SK-N-SH (cell line): ENCODE results near the gene SOX18. TPM values are rescaled to one million over a fixed set of nuclear protein-coding genes. Genes with fewer than 3 reads are reported as not detected.

Experiments used
- CTCF ChIA-PET: fragments of 300-600, 350-600 bp; formaldehyde crosslinking; extraction: SDS; loops from one replicate; lab custom pipeline; 2021; lab: Yijun Ruan, JAX
- POLR2A ChIA-PET: fragments of 350-600 bp; sonication (Branson Sonifier 250); formaldehyde crosslinking; extraction: SDS; loops from one replicate; lab custom pipeline; 2020; ENCODE audit warnings: antibody characterized with exemption, inconsistent platforms; lab: Yijun Ruan, JAX
- DNase-seq: peaks from one replicate; pipeline ENCODE4 v3.0.0; 2012
- H2AFZ ChIP-seq: fragments of 200-600 bp; sonication (generic); 2 replicates; pipeline ENCODE4 v1.8.1; 2016; ENCODE audit warnings: antibody characterized with exemption, mild to moderate bottlenecking, low read depth
- H3F3A ChIP-seq: fragments of 200-600 bp; sonication (generic); replicated peaks from 2 replicates; pipeline ENCODE3; 2016; ENCODE audit warnings: antibody characterized with exemption, mild to moderate bottlenecking; ENCODE audit not compliant: insufficient read depth
- H3K27ac ChIP-seq, 2 experiments: fragments of 200-500 bp in 1 of 2; fragments of 200-600 bp in 1 of 2; sonication (Bioruptor generic) in 1 of 2; sonication (generic), shearing (Covaris generic) in 1 of 2; 2 replicates each; pipeline versions ENCODE4 v1.5.1 to v1.6.1; 2014 to 2016; ENCODE audit warnings: low read depth in 2 of 2, inconsistent platforms in 1 of 2, low read length in 1 of 2, mild to moderate bottlenecking in 1 of 2, mixed read lengths in 1 of 2
- H3K27me3 ChIP-seq: fragments of 200-600 bp; sonication (generic), shearing (Covaris generic); 2 replicates; pipeline ENCODE4 v1.6.1; 2016; ENCODE audit warnings: mixed run types; ENCODE audit not compliant: insufficient read depth
- H3K36me3 ChIP-seq, 2 experiments: fragments of 200-500 bp in 1 of 2; fragments of 200-600 bp in 1 of 2; sonication (Bioruptor generic) in 1 of 2; sonication (generic) in 1 of 2; replicated peaks in 1 of 2; 2 replicates each; pipeline versions ENCODE3 to v1.5.1; 2014 to 2016; ENCODE audit warnings: low read length in 1 of 2, mild to moderate bottlenecking in 1 of 2; ENCODE audit not compliant: insufficient read depth in 2 of 2, control insufficient read depth in 1 of 2
- H3K4me1 ChIP-seq, 2 experiments: fragments of 200-500 bp in 1 of 2; fragments of 200-600 bp in 1 of 2; sonication (Bioruptor generic) in 1 of 2; sonication (generic), shearing (Covaris generic) in 1 of 2; 2 replicates each; pipeline versions ENCODE4 v1.5.1 to v1.6.1; 2014 to 2016; ENCODE audit warnings: low read depth in 1 of 2, low read length in 1 of 2, mixed run types in 1 of 2; ENCODE audit not compliant: insufficient read depth in 2 of 2, control insufficient read depth in 1 of 2
- H3K4me2 ChIP-seq: fragments of 200-600 bp; sonication (generic), shearing (Covaris generic); 2 replicates; pipeline ENCODE4 v1.6.1; 2017; ENCODE audit warnings: mixed run types
- H3K4me3 ChIP-seq, 2 experiments: fragments of 200-500 bp in 1 of 2; fragments of 200-600 bp in 1 of 2; sonication (Bioruptor generic) in 1 of 2; sonication (generic), shearing (Covaris generic) in 1 of 2; 2 replicates each; pipeline versions ENCODE4 v1.5.1 to v1.8.1; 2014 to 2016; ENCODE audit warnings: low read depth in 2 of 2, inconsistent platforms in 1 of 2, low read length in 1 of 2, mild to moderate bottlenecking in 1 of 2, mixed read lengths in 1 of 2, moderate library complexity in 1 of 2
- H3K79me2 ChIP-seq: fragments of 200-600 bp; sonication (generic); 2 replicates; pipeline ENCODE4 v1.8.1; 2017; ENCODE audit warnings: mild to moderate bottlenecking; ENCODE audit not compliant: insufficient read depth
- H3K9ac ChIP-seq: fragments of 200-600 bp; sonication (generic); 2 replicates; pipeline ENCODE4 v1.6.1; 2017; ENCODE audit warnings: mixed run types
- H3K9me2 ChIP-seq: fragments of 200-600 bp; sonication (generic); 2 replicates; pipeline ENCODE4 v1.6.1; 2017; ENCODE audit warnings: mixed run types
- H3K9me3 ChIP-seq: fragments of 200-600 bp; sonication (generic); 2 replicates; pipeline ENCODE4 v1.6.1; 2017; ENCODE audit warnings: mixed run types, mild to moderate bottlenecking, moderate library complexity
- H4K20me1 ChIP-seq: fragments of 200-600 bp; sonication (generic); 2 replicates; pipeline ENCODE4 v1.6.1; 2017; ENCODE audit warnings: mild to moderate bottlenecking, mixed run types; ENCODE audit not compliant: insufficient read depth
- ELF1 ChIP-seq: IDR thresholded peaks from 2 replicates; pipeline ENCODE4 v1.4.0; 2012
- EP300 ChIP-seq, 2 experiments: IDR thresholded peaks; 2 replicates each; pipeline versions ENCODE4 v1.4.0 to v1.6.1; 2012; ENCODE audit warnings: borderline replicate concordance in 1 of 2, low read depth in 1 of 2, low read length in 1 of 2
- GABPA ChIP-seq: IDR thresholded peaks from 2 replicates; pipeline ENCODE4 v1.4.0; 2012; ENCODE audit warnings: low read depth, mild to moderate bottlenecking
- MAX ChIP-seq: IDR thresholded peaks from 2 replicates; pipeline ENCODE4 v1.4.0; 2012; ENCODE audit warnings: low read depth
- MXI1 ChIP-seq: IDR thresholded peaks from 2 replicates; pipeline ENCODE4 v1.6.1; 2012; ENCODE audit warnings: mild to moderate bottlenecking, low read depth, low read length, improper control_type of control experiment
- POLR2AphosphoS5 ChIP-seq: IDR thresholded peaks from 2 replicates; pipeline ENCODE4 v1.6.1; 2012; ENCODE audit warnings: low read depth, low read length
- REST ChIP-seq: IDR thresholded peaks from 2 replicates; pipeline ENCODE4 v1.6.1; 2012; ENCODE audit warnings: mild to moderate bottlenecking, low read depth, low read length, moderate library complexity
- RFX5 ChIP-seq: IDR thresholded peaks from 2 replicates; pipeline ENCODE4 v1.6.1; 2012; ENCODE audit warnings: mild to moderate bottlenecking, improper control_type of control experiment, low read length
- TEAD4 ChIP-seq: IDR thresholded peaks from 2 replicates; pipeline ENCODE4 v1.4.0; 2012; ENCODE audit warnings: mild to moderate bottlenecking, borderline replicate concordance; ENCODE audit not compliant: insufficient read depth
- USF2 ChIP-seq: fragments of 150-350 bp; IDR thresholded peaks from 2 replicates; pipeline ENCODE4 v1.6.1; 2017; ENCODE audit warnings: antibody characterized with exemption, low read length, low read depth, borderline replicate concordance
- YY1 ChIP-seq: IDR thresholded peaks from 2 replicates; pipeline ENCODE4 v1.4.0; 2012; ENCODE audit warnings: low read depth, mild to moderate bottlenecking
- ZBTB33 ChIP-seq: IDR thresholded peaks from 2 replicates; pipeline ENCODE4 v1.4.0; 2012; ENCODE audit warnings: low read depth, borderline replicate concordance
- WGBS: methylation state at CpG from one replicate; pipeline ENCODE4 v1.1.6; 2017; ENCODE audit warnings: low lambda C conversion rate; 5-methylcytosine and 5-hydroxymethylcytosine counted together
- polyA plus RNA-seq, 3 experiments: library from polyadenylated mRNA; depleted of rRNA; stranded (reverse); fragments of >200 nt; gene quantifications; 2 replicates each; pipeline ENCODE4 v1.2.3, GENCODE V29; 2012

The SOX18 gene
- polyA plus RNA-seq, 1 of the 3 experiments (the other 2 are of a cell fraction) = not detected

- H3F3A ChIP-seq = no peaks in the 10 kb centered on the region
- no peak overlapping the region for H3K9ac ChIP-seq
- peak overlapping the region in 1 of 2 experiments; percentile 8; a peak in 1 of 4 replicates for H3K27ac ChIP-seq
- H3K36me3 ChIP-seq = no peaks in the 10 kb centered on the region
- H4K20me1 ChIP-seq = no peaks in the 10 kb centered on the region
- CTCF ChIA-PET = interaction anchor here (0.9 to 2.6 kb wide), 7 partner anchors 9 to 28 kb away, joined by 3 to 12 read pairs (median 7); no protein-coding TSS in a partner anchor
- no peak overlapping the region for H2AFZ ChIP-seq
- H3K4me3 ChIP-seq = no peak overlapping the region
- H3K9me2 ChIP-seq = no peaks in the 10 kb centered on the region
- 88% methylated on average over 6 of the region's 27 CpGs for WGBS
- no peaks in the 10 kb centered on the region for H3K9me3 ChIP-seq
- TF ChIP-seq EP300 (IDR thresholded peaks at IDR 0.05; ENCODE audit: borderline replicate concordance in 1 of 2, low read depth in 1 of 2, low read length in 1 of 2) (no peak), REST (no peak), USF2 (no peak), YY1 (no peak), TEAD4 (no peak), RFX5 (no peak), POLR2AphosphoS5 (no peak), ZBTB33 (no peak), ELF1 (no peak), GABPA (no peak), MAX (no peak), MXI1 (no peak)
- TF ChIP-seq, all 33 proteins: peak for 0
- POLR2A ChIA-PET = no interaction called here
- no peak for DNase-seq
- H3K4me1 ChIP-seq = peaks cover 0 to 28% of the 10 kb centered on the region in 2 experiments; a peak in 1 of 4 replicates
- H3K27me3 ChIP-seq = no peaks in the 10 kb centered on the region
- no peaks in the 10 kb centered on the region for H3K79me2 ChIP-seq
- no peak overlapping the region for H3K4me2 ChIP-seq
Observed at GRCh38 chr20:64092258-64093012, 43.0 kb upstream of the SOX18 start.
